Measurements from ENCODE around the gene PAX2. TPM values are rescaled to one million over a fixed set of nuclear protein-coding genes. Genes with fewer than 3 reads are reported as not detected.
"Not testable (repeated sequence)": the region's sequence is repeated elsewhere in the genome, so short reads cannot be mapped to it uniquely, and the experiment has no call there.

The PAX2 gene
- total RNA-seq = not detected in 2 replicates

DNA sequence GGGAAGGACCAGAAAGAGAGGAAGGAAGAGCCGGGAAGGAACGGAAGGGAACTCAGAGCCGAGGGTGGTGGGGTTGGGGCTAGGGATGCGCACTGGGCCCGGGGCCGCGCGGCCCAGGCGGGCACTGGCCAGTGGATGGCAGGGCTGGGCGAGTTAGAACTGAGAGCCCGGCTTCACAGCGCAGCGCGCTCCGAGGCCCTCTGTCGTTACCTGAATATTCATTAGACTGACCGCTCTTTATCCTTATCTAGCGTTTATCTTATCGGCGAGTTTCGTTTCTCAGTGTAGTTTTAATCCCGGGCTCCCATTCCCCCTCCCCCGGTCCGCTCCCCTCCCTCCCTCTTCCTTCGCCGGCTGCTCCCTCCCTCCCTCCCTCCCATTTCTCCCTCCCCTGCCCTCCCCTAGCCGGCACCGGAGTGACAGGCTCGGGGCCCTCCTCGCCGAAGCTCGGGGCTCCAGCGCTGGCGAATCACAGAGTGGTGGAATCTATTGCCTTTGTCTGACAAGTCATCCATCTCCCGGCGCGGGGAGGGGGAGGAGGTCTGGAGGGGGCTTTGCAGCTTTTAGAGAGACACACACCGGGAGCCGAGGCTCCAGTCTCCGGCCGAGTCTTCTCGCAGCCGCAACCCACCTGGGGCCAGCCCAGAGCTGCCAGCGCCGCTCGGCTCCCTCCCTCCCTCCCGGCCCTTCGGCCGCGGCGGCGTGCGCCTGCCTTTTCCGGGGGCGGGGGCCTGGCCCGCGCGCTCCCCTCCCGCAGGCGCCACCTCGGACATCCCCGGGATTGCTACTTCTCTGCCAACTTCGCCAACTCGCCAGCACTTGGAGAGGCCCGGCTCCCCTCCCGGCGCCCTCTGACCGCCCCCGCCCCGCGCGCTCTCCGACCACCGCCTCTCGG lies at the start of gene PAX2:
Gene PAX2, plus strand, starts transcription at position 596 of the 895 bp plus-strand sequence. CDS start 679 bp downstream, outside the sequence.
- intact Hi-C loops (cut with micrococcal nuclease) = loop anchor here (5.0 kb wide), 5 partner anchors 33 to 482 kb away; partner anchors contain the start of gene LBX1

DNA sequence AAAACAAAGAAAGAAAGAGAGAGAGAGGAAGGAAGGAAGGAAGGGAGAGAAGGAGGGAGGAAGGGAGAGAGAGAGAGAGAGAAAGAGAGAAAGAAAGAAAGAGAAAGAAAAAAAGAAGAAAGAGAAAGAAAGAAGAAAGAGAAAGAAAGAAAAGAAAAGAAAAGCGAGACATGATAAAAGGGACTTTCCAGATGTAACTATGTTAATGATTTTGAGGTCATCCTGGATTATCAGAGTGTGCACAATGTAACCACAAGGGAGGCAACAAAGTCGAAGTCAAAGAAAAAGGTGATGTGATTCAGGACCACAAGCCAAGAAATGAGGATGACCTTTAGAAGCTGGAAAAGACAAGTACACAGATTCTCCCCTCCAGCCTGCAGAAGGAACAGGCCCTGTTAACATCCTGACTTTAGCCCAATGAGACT lies 48.9 kb upstream of the PAX2 start:
- intact Hi-C loops (cut with micrococcal nuclease) = no loop called here

DNA sequence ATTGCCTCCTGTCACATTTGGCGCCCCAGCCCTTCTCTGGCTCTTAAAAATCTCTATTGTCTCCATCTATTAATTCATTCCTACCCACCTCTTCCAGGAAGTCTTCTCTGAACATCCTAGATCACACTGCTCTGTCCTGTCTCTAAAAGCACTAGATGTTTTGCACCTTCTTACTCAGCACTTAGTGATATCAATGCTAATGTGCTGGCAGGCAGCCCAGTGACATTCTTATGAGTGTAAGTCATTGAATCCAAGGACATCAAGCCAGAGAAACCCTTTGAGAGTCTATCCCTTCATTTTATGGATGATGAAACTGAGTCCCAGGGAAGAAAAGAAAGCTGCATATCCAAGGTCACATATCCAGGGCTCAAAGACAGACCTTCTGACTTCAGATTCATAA lies 48.3 kb upstream of the PAX2 start:
- intact Hi-C loops (cut with micrococcal nuclease) = no loop called here

DNA sequence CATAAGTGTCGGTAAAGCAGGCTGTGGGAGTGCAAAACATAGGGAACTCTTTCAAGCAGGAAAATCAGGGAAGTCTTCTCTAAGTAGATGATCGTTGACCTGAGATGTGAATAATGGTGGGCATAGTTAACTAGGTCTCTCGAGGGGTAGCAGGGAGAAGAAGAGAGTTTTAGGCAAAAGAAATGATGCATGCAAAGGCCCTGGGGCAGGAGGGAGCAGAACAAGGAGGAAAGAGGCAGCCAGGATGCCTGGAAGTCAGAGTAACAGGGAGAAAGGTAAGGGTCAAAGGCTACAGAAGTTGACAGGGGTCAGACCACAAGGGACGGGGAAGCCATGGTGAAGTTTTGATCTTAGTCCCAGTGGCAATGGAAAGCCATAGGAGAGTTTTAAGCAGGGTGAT lies 47.8 kb upstream of the PAX2 start:
- intact Hi-C loops (cut with micrococcal nuclease) = no loop called here

DNA sequence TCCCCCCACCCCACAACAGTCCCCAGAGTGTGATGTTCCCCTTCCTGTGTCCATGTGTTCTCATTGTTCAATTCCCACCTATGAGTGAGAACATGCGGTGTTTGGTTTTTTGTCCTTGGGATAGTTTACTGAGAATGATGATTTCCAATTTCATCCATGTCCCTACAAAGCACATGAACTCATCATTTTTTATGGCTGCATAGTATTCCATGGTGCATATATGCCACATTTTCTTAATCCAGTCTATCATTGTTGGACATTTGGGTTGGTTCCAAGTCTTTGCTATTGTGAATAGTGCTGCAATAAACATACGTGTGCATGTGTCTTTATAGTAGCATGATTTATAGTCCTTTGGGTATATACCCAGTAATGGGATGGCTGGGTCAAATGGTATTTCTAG lies 43.7 kb upstream of the PAX2 start:
- intact Hi-C loops (cut with micrococcal nuclease) = not testable (repeated sequence)

DNA sequence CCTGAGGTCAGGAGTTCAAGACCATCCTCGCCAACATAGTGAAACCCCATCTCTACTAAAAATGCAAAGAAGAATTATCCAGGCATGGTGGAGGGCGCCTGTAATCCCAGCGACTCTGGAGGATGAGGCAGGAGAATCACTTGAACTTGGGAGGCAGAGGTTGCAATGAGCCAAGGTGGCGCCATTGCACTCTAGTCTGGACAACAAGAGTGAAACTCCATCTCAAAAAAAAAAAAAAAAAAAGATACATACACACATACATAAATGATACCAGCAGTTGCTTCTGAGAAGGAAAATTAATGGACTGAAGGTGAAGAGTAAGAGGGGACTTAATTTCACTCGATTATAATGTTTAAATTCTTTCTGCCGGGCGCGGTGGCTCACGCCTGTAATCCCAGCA lies 40.2 kb upstream of the PAX2 start:
- intact Hi-C loops (cut with micrococcal nuclease) = no loop called here

DNA sequence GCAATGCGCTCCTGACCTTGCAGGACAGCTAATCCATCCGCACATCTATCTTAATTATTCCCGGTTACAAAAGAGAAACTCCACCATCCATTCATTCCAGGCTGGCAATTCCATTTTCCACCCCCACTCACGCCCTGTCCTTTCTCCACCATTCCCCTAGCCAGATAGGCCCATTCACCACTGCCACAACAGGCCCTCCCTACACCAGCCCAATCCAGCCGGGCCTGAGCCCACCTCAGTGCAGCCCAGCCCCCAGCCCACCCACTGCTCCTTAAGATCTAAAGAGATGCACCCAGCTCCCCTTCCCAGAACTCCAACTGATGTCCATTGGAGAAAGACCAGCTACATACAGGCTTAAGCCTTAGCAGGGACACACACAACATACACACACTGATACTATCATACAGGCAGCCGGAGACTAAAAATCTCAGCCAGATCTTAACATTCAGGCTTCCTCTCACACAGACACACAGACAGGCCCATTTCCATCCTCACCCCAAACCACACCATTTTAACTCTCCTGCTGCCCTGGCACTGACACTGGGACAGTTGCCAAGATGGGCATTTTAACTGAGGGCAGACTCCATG lies 38.0 kb upstream of the PAX2 start:
- intact Hi-C loops (cut with micrococcal nuclease) = no loop called here

DNA sequence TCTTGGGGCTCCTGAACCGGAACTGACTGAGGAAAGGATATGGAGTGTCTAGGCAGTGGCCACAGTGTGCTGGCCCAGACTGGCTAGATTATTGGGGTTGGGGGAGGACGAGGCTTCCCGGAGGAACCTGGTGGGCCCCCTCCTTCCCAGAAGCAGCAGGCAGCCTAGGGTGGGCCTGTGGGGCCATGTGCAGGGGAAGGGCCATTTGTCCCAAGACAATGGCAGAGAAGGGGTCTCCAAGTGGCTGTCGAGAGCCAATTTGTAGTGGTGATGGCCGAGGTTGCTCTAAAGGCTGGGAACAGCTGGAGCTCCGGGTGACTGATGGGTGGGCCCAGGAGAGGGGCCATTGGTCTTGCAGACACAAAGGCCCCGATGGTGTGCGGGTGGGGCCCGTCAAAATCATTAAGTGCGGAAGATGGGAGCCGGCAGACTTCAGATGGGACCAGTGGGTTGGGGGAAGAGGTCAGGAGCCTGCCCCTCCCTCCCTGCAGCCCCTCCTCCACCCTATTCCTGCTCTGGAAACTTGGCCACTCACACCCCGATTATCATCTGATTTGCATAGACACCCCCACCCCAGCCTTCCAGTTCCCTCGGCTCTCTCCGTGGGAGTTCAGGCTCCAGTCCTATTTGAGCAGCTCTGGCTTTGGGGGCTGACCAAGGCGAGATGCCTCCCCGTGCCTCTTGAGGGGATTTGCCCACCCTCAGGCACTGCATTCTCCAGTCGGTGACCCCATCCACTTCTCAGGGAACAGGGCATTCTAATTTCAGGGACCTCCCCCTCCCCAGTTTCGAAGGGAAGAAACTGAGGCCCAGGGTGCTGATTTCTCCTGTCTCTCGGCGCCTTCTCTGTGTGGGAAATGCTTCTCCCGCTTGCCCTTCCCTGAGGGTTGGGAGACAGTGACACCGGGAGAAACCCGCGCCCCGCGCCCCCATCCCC lies 36.0 kb upstream of the PAX2 start:
- intact Hi-C loops (cut with micrococcal nuclease) = loop anchor here (5.0 kb wide), 1 partner anchor 38 kb away; the partner anchor contains the start of gene PAX2

DNA sequence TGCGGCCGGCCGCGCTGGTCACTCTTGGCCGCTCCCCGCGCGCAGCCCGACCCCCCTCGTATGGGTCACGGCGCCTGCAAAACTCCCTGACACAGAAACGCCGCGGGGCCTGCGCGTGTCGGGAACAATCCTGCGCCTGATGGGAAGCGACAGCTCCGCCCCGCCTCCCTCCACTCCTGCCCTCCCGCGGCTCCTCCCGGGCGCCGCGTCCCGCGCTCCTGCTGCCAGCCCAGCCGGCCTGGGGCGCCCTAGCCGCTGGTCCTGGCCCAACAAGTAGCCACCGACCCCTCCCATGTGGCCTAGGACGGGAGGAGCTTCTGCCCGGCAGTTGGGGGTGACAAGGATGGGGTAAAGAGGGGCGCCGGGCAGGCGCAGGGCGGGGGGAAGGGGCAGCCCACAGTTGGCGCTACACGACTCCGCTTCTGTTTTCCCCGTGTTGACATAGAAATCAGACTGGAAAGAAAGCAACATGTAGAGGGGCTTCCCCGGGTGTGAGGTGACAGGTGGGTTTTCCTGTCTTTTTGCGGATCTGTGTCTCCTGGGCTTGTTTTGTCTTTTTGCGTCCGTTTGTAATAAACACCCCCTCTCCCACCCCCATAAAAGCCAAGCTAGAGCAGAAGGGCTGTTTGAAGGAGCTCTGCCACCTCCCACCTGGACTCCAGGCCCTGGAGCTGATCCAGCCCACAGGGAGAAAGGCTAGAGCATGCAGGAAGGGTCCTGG lies 35.1 kb upstream of the PAX2 start:
- intact Hi-C loops (cut with micrococcal nuclease) = loop anchor here (5.0 kb wide), 1 partner anchor 37 kb away; the partner anchor contains the start of gene PAX2

DNA sequence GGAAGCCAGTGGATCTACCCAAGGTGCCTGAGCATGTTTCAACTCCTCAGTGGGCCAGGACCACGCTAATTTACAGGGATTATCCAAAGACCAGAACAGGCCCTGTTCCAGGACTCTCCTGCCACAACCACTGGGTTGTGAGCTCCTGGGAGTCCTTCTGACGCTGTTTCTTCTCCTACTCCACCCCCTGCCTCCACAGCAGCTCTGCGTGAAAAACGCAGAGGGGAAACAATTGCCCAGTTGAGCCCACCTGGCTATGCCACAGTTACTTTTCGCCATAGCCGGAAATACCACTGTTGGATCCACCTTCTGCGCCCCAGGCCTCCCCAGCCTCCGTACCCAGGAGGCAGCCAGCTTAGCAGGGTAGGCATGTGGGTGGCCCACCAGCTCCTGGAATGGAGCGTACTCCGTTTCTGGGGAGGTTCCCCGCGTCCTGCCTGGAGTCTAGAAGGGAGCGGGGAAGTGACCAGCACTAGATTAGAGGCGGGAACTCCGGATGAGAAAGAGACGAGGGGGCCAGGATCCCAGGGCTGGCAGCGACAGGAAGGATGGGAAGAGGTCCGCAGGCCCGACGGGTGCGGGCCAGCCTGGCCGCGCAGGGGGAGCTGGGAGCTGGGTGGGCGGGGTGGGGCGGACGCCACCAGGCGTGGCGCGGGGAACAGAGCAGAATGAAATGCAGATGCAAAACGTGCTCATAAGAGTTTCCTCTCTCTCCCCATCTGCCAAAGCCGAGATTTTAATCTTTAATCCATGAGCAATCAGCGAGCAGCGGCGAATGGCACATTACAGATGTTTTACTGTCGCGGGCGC lies 32.1 kb upstream of the PAX2 start:
- intact Hi-C loops (cut with micrococcal nuclease) = loop anchor here (5.0 kb wide), 1 partner anchor 34 kb away; the partner anchor contains the start of gene PAX2

DNA sequence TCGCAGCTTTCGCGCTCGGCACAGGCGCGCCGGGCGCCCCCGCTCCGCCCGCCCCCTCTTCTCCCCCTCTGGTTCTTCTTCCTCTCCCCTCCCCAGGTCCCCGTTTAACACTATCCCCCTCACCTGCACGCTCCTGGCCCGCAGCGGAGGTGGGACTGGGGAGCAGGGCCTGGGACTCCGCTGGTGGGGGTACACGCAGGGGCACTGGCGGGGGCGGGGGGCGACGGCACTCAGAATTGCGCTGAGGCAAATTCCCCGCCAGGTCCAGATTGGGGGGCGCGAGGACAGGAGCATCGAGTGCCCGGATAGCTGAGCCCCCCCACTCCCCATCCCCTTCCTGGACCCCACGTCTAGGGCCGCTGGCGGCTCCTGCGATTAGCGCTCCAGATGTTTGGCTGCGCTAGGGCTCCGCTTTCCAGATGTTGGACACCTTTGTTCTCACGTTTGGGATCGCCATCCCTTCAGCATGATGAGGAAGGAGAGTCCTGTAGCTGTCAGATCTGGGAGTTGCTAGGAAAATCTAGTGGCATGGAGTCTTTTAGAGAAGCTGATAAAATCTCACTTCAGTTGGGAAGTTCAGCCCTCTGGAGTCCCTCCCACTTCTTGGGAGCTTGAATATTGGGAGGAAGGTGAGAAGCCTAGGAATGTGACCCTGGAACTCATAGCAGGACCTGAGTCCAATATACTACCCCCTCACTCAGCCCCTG lies 31.4 kb upstream of the PAX2 start:
- intact Hi-C loops (cut with micrococcal nuclease) = loop anchor here (5.0 kb wide), 1 partner anchor 33 kb away; the partner anchor contains the start of gene PAX2

DNA sequence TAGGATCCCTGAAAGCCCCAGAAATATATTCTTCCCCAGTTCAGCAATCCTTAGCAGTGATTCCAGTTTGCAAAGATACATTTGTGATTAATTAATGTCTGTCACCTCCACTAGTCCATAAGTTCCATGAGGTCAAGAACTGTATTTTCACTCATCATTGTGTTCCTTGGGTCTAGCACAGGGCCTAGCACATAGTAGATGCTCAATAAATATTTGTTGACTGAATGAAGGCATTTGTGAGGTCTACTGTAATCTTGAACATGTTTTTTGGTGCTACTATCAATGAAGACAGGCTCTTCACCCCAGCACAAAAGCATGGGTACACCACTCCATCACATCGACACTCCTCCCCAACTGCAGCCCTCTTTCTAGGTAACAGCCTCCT lies 30.8 kb upstream of the PAX2 start:
- intact Hi-C loops (cut with micrococcal nuclease) = loop anchor here (5.0 kb wide), 1 partner anchor 33 kb away; the partner anchor contains the start of gene PAX2

DNA sequence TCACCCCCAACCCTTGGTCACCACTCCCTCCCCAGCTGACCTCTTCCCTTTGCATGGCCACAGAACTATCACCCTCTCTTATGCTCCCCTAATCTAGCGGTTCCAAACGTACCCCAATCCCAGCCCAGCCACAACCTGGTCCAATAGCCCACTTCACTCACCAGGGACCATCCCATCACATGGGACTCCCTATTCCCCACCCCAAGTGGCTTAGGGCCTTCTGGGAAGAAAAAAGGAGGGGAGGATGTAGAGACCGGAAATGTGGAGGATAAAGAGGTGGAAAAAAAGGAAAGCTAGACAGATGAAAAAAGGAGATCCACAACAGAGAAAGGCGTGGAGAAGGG lies 30.3 kb upstream of the PAX2 start:
- intact Hi-C loops (cut with micrococcal nuclease) = no loop called here

DNA sequence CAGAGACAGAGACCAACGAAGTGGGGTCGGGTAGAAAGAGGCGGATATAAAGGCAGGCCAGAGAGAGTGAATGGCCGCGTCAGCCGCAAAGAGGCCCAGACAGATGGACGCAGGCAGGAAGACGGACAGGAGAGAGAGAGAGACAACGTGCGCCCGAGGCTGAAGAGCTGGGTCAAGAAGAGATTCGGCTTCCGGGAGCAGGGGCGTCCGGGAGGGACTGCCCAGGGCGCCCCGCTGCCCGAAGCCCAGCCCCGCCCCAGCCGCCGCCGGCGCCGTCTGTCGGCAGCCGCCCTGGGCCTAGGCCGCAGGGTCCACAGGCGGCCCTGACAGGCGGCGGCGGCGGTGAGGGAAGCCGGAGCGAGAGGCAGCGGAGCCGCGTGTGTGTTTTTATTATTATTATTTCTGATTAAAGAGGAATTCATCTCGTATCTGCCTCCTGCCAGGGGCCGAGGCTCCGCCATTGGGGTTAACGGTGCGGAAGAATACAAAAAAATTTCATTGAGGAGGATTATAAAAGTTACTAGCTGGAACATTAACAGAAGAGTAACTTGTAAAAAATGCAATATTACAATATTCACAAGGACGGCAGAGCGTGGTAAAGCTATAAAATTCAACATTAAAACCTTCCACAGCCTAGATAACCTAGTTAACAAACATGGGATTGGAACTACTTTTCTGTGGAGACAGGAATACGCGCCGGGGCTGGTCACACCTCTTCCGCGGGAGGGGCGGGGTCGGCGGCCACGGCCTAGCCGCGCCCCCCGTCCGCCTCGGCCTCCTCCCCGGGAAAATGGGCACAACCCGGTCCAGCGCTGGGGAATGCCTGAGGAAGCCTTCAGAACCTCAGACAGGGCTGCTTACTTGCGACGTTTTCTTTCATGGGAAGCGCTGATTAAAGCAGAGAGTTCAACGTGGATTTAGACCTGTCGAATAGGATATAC lies 29.7 kb upstream of the PAX2 start:
- intact Hi-C loops (cut with micrococcal nuclease) = no loop called here

DNA sequence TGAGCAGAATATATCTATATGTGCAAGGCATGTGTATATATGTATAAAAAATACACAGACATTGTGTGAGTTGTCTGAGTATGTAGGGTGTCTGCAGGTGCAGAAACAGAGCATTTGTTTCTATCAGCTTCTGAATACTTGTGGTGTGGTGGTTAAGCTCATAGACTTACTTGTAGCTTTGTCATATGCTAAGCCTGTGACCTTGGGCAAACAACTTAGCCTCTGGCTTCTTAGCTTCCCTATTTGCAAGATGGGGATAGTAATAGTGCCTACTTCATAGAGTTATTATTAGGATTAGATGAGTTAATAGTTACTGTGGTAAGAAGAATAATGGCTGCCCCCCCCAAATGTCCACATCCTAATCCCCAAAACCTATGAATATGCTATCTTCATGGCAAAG lies 28.2 kb upstream of the PAX2 start:
- intact Hi-C loops (cut with micrococcal nuclease) = no loop called here

DNA sequence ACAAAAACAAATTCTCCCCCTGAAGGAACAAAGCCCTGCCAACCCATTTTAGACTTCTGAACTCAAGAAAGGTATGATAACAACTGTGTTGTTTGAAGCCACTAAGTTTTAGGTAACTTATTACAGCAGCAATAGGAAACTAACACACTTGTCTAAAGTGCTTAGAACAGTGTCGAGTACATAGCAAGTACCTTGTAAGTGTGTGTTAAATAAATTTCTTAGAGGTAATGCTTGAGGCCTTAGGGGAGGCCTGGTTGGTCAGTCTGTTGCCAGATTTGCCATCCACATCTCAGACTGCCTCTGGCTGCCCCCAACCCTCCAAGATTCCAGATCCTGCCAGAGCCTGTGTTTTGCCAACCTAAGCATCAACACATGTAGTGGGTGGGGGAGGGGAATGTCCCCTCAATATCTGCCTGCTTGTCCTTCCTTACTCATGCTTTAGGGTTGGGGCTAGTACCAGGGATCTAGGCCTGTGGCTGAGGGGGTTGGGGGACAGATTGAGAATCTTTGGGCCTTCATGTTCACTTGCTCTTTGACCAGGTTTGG lies 27.1 kb upstream of the PAX2 start:
- intact Hi-C loops (cut with micrococcal nuclease) = no loop called here

DNA sequence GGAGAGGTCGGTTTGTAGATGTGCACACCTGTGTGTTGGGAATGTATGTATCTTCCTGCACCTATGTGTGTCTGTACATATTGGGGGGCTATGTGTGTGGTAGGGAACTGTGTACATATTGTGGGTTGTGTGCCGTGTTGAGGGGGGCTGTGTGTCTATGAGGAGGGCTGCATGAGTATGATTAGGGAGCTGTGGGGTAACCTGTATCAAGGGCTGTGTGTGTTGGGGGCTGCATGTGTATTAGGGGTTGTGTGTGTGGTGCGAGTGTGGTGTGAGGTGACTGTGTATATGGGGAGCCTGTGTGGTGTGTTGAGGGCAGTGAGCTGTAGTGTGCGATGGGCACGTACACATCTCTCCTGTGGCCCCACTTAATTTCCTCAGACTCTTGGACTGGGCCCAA lies 22.2 kb upstream of the PAX2 start:
- intact Hi-C loops (cut with micrococcal nuclease) = no loop called here

Data from T-helper 1 cell treated with Interleukin-12 subunit alpha and Interleukin-12 subunit beta and Interleukin-4 antibody, amounts not matched to agents 30 ng/mL and 1 ng/mL, for 36 hours (primary cell).